ENCODE results near the gene KLHDC7B.

The KLHDC7B gene

DNA sequence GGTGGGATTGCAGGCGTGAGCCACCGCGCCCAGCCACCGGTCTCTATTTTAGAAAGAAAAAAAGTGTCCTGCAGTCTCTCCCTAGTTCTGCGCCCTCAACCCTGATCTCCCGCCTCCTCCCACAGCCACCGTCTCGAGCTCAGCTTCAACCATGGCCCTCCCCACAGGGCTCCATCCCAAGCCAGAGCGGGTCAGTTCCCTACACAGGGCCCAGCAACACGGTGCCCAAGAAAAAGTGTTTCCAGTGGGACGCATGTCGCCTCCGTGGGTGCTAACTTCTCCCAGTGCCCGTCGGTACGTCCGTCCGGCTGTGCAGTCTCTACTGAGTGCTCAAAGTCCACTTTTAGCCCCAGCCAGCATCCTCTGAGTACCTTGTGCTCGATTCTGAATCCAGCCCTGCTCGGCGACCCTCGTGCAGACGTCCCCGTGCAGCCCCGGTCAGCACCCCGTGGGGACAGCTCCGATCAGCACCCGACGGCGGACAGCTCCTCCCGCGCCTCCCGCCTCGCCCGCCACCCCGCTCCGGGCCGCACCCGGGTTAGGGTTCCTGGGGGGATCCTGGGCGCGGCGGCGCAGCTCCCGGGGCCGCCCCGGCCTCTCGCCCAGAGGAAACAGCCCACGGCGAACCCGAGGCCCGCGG is 54.2 kb downstream of the KLHDC7B start:
- peak; percentile 13 for DNase-seq

DNA sequence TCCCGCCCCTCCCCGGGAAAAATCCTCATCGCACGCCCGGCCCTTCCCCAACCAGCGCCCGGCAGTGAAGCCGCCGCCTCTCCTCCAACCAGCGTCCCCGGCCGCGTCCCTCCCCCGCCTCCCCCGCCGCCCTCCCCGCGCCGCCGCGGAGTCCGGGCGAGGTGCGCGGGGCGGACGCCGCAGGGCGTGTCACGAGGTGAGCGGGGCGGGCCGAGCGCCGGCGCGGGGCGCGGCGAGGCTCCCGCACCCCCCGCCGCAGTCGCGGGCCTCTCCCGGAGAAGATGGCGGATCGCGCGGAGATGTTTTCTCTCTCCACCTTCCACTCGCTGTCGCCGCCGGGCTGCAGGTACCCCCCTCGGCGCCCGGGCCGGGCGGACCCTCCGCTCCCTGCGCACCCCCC is 54.8 kb downstream of the KLHDC7B start, which contains the start of gene MAPK8IP2:
MAPK8IP2 (plus strand) TSS at position 256 of the 400 bp plus-strand sequence; CDS start at position 282, 26 bp downstream.
- DNase-seq: no peak

Measured in inflammatory macrophage treated with lipopolysaccharide for 4 hours (primary cell).